Activated CD4-positive, CD25-positive, alpha-beta regulatory T cell treated with anti-CD3 and anti-CD28 coated beads, Interleukin-2, amount 50 U/mL, for 72 hours (primary cell): ENCODE data around the gene GDA.
"Not testable (repeated sequence)": the region's sequence is repeated elsewhere in the genome, so short reads cannot be mapped to it uniquely, and the experiment has no call there.

Experiments
- DNase-seq: peaks from one replicate; pipeline ENCODE4 v3.0.0; 2021

The GDA gene

GRCh38 chr9:72213906-72214305 lies 64.7 kb downstream of the GDA start:
- no peak for DNase-seq

- no peak for DNase-seq
Observed at GRCh38 chr9:72217306-72217842, 68.1 kb downstream of the GDA start.

- no peak for DNase-seq
Observed at GRCh38 chr9:72220589-72220988, 71.3 kb downstream of the GDA start.

GRCh38 chr9:72226146-72226812 lies 77.0 kb downstream of the GDA start:
- no peak for DNase-seq

GRCh38 chr9:72228282-72228681 lies 79.0 kb downstream of the GDA start:
- DNase-seq: no peak

- no peak for DNase-seq
Observed at GRCh38 chr9:72232778-72233177, 83.5 kb downstream of the GDA start.

GRCh38 chr9:72247549-72247948 lies 98.3 kb downstream of the GDA start:
- no peak for DNase-seq

- DNase-seq: no peak
Observed at GRCh38 chr9:72251589-72251988, 102.3 kb downstream of the GDA start.

- no peak for DNase-seq
Observed at GRCh38 chr9:72254901-72255545, 105.8 kb downstream of the GDA start.

- no peak for DNase-seq
Observed at GRCh38 chr9:72255569-72255968, 106.3 kb downstream of the GDA start.

GRCh38 chr9:72256931-72257330 lies 107.7 kb downstream of the GDA start:
- no peak for DNase-seq

GRCh38 chr9:72257814-72258213 lies 108.6 kb downstream of the GDA start:
- DNase-seq: no peak

GRCh38 chr9:72262063-72262462 lies 112.8 kb downstream of the GDA start:
- no peak for DNase-seq

GRCh38 chr9:72263572-72263971 lies 114.3 kb downstream of the GDA start:
- no peak for DNase-seq

GRCh38 chr9:72268961-72269360 lies 119.7 kb downstream of the GDA start:
- no peak for DNase-seq

GRCh38 chr9:72270359-72270758 lies 121.1 kb downstream of the GDA start:
- DNase-seq: not testable (repeated sequence)

- no peak for DNase-seq
Observed at GRCh38 chr9:72271613-72272478, 122.6 kb downstream of the GDA start.

GRCh38 chr9:72274441-72274840 lies 125.2 kb downstream of the GDA start:
- no peak for DNase-seq

GRCh38 chr9:72274916-72275315 lies 125.7 kb downstream of the GDA start:
- DNase-seq: no peak

- DNase-seq: no peak
Observed at GRCh38 chr9:72276429-72276828, 127.2 kb downstream of the GDA start.

GRCh38 chr9:72278959-72279358 lies 129.7 kb downstream of the GDA start:
- no peak for DNase-seq

- DNase-seq: peak; percentile 68
Observed at GRCh38 chr9:72280913-72281500, 131.8 kb downstream of the GDA start.

- no peak for DNase-seq
Observed at GRCh38 chr9:72289401-72289800, 140.2 kb downstream of the GDA start.
